ENCODE data around the gene IQCE.

DNA sequence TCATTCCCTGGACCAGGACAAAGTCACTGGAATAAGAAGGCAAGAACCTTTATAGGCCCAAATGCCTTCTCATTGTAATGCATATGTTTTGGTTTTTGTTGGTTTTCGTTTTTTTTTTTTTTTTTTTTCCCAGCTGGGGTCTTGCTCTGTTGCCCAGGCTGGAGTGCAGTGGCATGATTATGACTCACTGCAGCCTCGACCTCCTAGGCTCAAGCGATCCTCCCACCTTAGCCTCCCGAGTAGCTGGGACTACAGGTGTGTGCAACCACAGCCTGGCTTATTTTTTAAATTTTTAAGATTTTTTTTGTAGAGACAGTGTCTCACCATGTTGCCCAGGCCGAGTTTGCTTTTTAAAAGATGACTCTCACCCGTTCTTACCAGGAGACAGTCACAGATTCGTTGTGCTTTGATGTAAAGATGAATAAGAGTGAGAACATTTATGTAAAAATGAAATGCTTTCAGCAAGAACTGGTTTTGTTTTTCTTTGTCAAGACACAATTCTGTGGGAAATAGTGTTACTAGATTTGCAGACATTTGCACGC lies 7.6 kb downstream of the IQCE start:
- TF ChIP-seq, protein P1, sequence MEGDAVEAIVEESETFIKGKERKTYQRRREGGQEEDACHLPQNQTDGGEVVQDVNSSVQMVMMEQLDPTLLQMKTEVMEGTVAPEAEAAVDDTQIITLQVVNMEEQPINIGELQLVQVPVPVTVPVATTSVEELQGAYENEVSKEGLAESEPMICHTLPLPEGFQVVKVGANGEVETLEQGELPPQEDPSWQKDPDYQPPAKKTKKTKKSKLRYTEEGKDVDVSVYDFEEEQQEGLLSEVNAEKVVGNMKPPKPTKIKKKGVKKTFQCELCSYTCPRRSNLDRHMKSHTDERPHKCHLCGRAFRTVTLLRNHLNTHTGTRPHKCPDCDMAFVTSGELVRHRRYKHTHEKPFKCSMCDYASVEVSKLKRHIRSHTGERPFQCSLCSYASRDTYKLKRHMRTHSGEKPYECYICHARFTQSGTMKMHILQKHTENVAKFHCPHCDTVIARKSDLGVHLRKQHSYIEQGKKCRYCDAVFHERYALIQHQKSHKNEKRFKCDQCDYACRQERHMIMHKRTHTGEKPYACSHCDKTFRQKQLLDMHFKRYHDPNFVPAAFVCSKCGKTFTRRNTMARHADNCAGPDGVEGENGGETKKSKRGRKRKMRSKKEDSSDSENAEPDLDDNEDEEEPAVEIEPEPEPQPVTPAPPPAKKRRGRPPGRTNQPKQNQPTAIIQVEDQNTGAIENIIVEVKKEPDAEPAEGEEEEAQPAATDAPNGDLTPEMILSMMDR (IDR thresholded peaks at IDR 0.05; ENCODE audit: low read length), result no peak
- TF ChIP-seq EZH2 (IDR thresholded peaks at IDR 0.05; ENCODE audit: borderline replicate concordance, low read length), result no peak
